HL-60 (cell line): ENCODE measurements around the gene MGAT4C.

Experiments
- POLR2AphosphoS5 ChIP-seq: IDR thresholded peaks from 2 replicates; pipeline ENCODE4 v1.6.1; 2012; ENCODE audit warnings: low read depth
- SPI1 ChIP-seq: IDR thresholded peaks from 2 replicates; pipeline ENCODE4 v1.6.1; 2012; ENCODE audit warnings: low read depth, mild to moderate bottlenecking, borderline replicate concordance
- TF ChIP-seq, protein P1 (sequence below): IDR thresholded peaks from one replicate; pipeline ENCODE4 v1.5.1; 2011; ENCODE audit warnings: low read length, control low read depth, inconsistent platforms; ENCODE audit not compliant: insufficient read depth
- TF ChIP-seq, protein P2 (sequence below): IDR thresholded peaks from 2 replicates; pipeline ENCODE4 v1.6.1; 2012; ENCODE audit warnings: low read depth; ENCODE audit not compliant: insufficient replicate concordance

DNA sequence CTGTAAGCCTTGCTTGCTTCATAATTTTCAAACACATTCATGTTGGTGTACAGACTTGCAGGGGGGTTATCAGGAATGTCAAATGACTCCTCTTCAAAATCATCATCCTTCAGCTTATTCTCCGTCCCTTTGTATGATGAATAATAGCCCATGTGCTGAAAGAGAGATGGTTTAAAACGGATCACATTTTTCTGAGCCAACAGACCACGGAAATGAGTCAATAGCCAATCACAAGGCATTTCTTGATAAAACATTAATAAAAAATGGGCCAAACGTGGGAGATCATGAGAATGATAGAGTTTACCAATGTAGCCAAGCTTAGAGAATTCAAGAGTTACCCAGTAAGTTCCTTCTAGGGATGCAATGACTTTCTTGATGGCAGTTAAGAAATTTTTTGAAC lies 276.6 kb downstream of the MGAT4C start:
- TF ChIP-seq, protein P1, sequence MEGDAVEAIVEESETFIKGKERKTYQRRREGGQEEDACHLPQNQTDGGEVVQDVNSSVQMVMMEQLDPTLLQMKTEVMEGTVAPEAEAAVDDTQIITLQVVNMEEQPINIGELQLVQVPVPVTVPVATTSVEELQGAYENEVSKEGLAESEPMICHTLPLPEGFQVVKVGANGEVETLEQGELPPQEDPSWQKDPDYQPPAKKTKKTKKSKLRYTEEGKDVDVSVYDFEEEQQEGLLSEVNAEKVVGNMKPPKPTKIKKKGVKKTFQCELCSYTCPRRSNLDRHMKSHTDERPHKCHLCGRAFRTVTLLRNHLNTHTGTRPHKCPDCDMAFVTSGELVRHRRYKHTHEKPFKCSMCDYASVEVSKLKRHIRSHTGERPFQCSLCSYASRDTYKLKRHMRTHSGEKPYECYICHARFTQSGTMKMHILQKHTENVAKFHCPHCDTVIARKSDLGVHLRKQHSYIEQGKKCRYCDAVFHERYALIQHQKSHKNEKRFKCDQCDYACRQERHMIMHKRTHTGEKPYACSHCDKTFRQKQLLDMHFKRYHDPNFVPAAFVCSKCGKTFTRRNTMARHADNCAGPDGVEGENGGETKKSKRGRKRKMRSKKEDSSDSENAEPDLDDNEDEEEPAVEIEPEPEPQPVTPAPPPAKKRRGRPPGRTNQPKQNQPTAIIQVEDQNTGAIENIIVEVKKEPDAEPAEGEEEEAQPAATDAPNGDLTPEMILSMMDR = no peak
- TF ChIP-seq POLR2AphosphoS5 = no peak
- TF ChIP-seq, protein P2, sequence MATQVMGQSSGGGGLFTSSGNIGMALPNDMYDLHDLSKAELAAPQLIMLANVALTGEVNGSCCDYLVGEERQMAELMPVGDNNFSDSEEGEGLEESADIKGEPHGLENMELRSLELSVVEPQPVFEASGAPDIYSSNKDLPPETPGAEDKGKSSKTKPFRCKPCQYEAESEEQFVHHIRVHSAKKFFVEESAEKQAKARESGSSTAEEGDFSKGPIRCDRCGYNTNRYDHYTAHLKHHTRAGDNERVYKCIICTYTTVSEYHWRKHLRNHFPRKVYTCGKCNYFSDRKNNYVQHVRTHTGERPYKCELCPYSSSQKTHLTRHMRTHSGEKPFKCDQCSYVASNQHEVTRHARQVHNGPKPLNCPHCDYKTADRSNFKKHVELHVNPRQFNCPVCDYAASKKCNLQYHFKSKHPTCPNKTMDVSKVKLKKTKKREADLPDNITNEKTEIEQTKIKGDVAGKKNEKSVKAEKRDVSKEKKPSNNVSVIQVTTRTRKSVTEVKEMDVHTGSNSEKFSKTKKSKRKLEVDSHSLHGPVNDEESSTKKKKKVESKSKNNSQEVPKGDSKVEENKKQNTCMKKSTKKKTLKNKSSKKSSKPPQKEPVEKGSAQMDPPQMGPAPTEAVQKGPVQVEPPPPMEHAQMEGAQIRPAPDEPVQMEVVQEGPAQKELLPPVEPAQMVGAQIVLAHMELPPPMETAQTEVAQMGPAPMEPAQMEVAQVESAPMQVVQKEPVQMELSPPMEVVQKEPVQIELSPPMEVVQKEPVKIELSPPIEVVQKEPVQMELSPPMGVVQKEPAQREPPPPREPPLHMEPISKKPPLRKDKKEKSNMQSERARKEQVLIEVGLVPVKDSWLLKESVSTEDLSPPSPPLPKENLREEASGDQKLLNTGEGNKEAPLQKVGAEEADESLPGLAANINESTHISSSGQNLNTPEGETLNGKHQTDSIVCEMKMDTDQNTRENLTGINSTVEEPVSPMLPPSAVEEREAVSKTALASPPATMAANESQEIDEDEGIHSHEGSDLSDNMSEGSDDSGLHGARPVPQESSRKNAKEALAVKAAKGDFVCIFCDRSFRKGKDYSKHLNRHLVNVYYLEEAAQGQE = no peak
- TF ChIP-seq SPI1 = no peak
